Measurements from ENCODE around the gene GLYATL1B.
"Not testable (repeated sequence)": the region's sequence is repeated elsewhere in the genome, so short reads cannot be mapped to it uniquely, and the experiment has no call there.

Gene GLYATL1B

GRCh38 chr11:59097113-59097708 lies 11.1 kb downstream of the GLYATL1B start:
- peak; percentile 19 to 35 (median 29) for DNase-seq

- DNase-seq: not testable (repeated sequence)
These were observed 11.8 kb downstream of the GLYATL1B start for GRCh38 chr11:59097938-59098337.

GRCh38 chr11:59102259-59102765 lies 16.2 kb downstream of the GLYATL1B start:
- DNase-seq: peak in 3 of 4 experiments; percentile 11 to 22 (median 14)

GRCh38 chr11:59106363-59107336 lies 20.5 kb downstream of the GLYATL1B start, which contains the start of gene FAM111B:
Gene FAM111B, plus strand, starts transcription at chr11:59107237. Its CDS starts 2,389 bp downstream, at chr11:59109626.
- DNase-seq: peak in 3 of 4 experiments; percentile 5 to 34 (median 8)

- DNase-seq: not testable (repeated sequence)
These were observed 21.6 kb downstream of the GLYATL1B start for GRCh38 chr11:59107721-59108120.

- no peak for DNase-seq
These were observed 26.4 kb downstream of the GLYATL1B start for GRCh38 chr11:59112494-59112893.

- DNase-seq: no peak
These were observed 28.2 kb downstream of the GLYATL1B start for GRCh38 chr11:59114344-59114743.

- DNase-seq: no peak
These were observed 29.4 kb downstream of the GLYATL1B start for GRCh38 chr11:59115553-59115952.

- DNase-seq: no peak
These were observed 31.7 kb downstream of the GLYATL1B start for GRCh38 chr11:59117774-59118173.

GRCh38 chr11:59119826-59120225 lies 33.7 kb downstream of the GLYATL1B start:
- no peak for DNase-seq

GRCh38 chr11:59135648-59136461 lies 49.7 kb downstream of the GLYATL1B start:
- DNase-seq: peak; percentile 80 to 91 (median 82)

GRCh38 chr11:59136551-59136950 lies 50.4 kb downstream of the GLYATL1B start:
- not testable (repeated sequence) for DNase-seq

GRCh38 chr11:59137190-59137589 lies 51.1 kb downstream of the GLYATL1B start:
- no peak for DNase-seq

GRCh38 chr11:59138643-59139042 lies 52.5 kb downstream of the GLYATL1B start:
- DNase-seq: no peak

- DNase-seq: no peak
These were observed 55.1 kb downstream of the GLYATL1B start for GRCh38 chr11:59141191-59141590.

GRCh38 chr11:59141673-59142460 lies 55.8 kb downstream of the GLYATL1B start:
- DNase-seq: no peak

GRCh38 chr11:59142530-59143507 lies 56.7 kb downstream of the GLYATL1B start, which contains the start of gene FAM111A:
Gene FAM111A, plus strand, starts transcription at chr11:59142856. Its CDS starts 6,017 bp downstream, at chr11:59148873.
- DNase-seq: peak; percentile 52 to 65 (median 60)

- no peak for DNase-seq
These were observed 58.0 kb downstream of the GLYATL1B start for GRCh38 chr11:59144096-59144495.

All from activated CD4-positive, CD25-positive, alpha-beta regulatory T cell (primary cell).